Pons (tissue), 1 donor: ENCODE results near the gene PRKN.
"Not testable (repeated sequence)": the region's sequence is repeated elsewhere in the genome, so short reads cannot be mapped to it uniquely, and the experiment has no call there.

Source experiments
- DNase-seq: peaks from one replicate; pipeline ENCODE4 v3.0.0-alpha.2; 2016; ENCODE audit warnings: low spot score

The PRKN gene

DNA sequence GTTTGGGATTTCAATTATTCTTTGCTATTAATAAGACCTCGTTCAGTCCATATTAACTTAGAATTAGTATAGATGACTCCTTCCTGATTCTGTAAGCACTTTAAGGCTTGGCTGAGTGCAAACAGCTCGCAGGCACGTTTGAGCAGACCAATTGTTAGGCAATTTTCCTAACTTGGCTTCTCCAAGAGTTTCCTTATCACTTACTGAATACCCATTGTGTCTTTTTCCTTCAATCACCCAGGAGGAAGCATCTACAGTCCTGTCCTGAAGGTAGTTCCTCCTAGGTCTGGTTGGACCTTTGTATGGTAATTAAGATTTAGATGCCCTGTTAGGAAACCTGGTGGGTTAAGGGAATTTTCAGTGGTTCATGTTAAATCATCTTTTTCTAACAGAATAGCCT, 1414.1 kb downstream of the PRKN start:
- DNase-seq, result not testable (repeated sequence)

- not testable (repeated sequence) for DNase-seq
Observed at GRCh38 chr6:161309774-161310173, 1417.8 kb downstream of the PRKN start.

DNA sequence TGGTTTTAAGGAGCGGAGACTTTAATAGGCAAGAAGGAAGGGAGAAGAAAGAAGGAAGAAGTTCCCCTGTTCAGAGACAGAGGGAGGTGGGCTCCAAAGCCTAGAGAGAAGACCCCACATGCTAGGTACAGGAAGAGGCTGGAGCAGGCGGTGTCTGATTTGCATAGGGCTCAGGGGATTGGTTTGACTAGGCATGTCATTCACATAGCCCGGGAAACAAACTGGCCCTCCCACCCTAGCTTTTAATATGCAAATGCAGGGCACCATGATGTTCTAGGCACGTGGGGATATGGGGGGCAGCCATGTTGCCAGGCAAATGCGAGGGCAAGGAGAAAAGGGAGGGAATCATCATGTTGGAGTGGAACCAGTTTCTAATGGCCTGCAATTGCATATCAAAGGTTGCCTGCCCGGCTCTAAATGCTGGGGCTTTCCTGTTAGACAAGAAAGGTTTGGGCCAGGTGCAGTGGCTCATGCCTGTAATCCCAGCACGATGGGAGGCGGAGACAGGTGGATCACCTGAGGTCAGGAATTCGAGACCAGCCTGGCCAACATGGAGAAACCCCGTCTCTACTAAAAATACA, 1419.4 kb downstream of the PRKN start:
- no peak for DNase-seq

- peak; percentile 20 for DNase-seq
Observed at GRCh38 chr6:161305860-161306259, 1421.7 kb downstream of the PRKN start.

DNA sequence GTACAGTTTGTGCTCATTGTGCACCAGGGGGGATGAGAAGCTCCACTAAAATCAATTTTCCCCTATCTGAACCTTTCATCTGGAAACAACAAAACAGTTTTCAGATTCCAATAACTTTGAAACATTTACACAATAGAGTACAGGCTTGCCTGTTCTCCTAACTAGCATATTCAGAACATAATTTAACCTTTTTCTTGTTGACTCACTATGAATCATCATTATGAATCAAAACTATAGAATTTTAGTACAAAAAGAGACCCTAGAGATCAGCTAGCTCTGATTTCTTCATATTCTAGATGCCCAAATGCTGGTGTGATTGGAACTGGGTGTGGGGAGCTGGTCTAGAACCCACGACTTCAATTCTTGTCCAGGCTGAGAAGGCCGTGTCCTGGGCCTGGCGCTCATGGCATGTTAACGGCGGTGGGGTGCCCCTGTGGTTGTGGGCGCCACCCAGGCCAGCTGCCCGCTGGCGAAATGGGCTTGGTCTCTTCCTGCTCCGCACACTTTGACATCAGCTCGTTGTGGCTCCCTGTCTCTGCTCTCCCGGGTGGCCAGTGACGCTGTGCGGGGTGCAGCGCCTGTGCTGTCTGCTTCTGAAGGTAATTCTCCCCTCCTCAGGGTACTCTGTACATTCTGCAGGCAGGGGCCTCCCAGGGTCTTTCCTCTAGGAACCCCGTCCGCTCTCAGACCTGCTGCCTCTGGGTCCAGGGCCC, 1423.8 kb downstream of the PRKN start:
- no peak for DNase-seq

DNA sequence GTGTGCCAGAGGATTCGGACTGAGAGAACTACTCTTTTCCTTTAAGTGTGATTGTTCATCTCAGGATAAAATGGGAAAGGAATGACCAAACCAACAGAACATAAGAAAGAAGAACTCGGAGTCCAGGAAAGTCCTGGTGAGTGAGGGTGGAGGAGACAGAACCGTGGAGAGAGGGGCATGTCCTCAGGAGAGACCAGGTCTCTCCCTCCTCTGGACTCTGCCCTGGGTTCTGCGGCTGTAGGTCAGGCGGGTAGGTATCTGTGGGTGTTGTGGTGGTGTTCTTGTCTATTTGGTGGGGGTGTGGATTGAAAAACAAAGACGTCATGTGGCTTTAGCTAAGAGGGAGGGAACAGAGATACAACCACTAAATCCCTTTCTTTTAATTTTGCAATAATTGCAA, 1424.6 kb downstream of the PRKN start:
- DNase-seq, result no peak

DNA sequence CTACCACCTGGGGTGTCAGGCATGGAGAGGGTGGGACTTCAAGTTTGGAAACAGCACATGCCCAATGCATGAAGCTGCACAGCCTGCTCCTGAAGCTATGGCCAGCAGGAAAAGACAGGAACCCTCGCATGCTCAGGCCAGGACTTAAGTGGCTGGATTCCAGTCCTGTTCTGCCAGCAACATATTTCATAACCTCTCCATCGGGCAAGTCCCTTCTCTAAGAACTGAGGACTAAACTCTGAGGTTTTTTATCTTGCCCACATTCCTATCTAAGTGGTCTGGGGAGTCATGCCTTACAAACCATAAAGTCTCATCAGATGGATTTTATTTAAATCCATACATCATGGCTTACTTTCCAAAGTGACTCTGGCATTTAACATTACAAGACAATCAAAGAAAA, 1426.2 kb downstream of the PRKN start:
- DNase-seq, result no peak

- DNase-seq, result no peak
Observed at GRCh38 chr6:161300823-161301222, 1426.7 kb downstream of the PRKN start.

DNA sequence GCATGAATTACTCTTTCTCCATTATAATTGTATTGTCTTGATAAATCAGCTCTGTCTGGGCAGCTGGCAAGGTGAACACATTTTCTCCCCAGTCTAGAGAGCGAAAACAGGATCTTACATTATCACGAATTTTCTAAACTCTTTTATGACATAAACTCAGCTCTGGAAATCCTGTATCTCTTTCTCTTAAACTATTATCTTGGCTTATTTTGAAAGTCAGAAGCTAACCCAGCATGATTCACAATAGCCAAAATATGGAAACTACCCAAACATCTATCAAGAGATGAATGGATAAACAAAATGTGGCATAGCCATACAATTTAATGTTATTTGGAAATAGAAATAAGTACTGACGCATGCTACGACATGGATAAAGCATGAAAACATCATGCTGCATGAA, 1427.8 kb downstream of the PRKN start:
- no peak for DNase-seq
